RPMI7951 (cell line): ENCODE measurements around the gene OR52E5. TPM values are rescaled to one million over a fixed set of nuclear protein-coding genes. Genes with fewer than 3 reads are reported as not detected.

ENCODE experiments used
- DNase-seq: peaks from one replicate; pipeline ENCODE4 v3.0.0-alpha.2; 2012; ENCODE audit warnings: low read depth
- total RNA-seq: library from RNA; depleted of rRNA; stranded (reverse); fragments of >200 nt; shearing (Covaris generic); gene quantifications from 2 replicates; pipeline ENCODE4 v1.2.3, GENCODE V29; 2014; rRNA removed

The OR52E5 gene
- total RNA-seq, 1 experiment from 2014 or later, result not detected

GRCh38 chr11:5933116-5933515, 40.1 kb downstream of the OR52E5 start:
- DNase-seq, result no peak

GRCh38 chr11:5937868-5938602, 45.0 kb downstream of the OR52E5 start:
- DNase-seq, result no peak

GRCh38 chr11:5938603-5938965, 45.6 kb downstream of the OR52E5 start:
- DNase-seq, result no peak

DNA sequence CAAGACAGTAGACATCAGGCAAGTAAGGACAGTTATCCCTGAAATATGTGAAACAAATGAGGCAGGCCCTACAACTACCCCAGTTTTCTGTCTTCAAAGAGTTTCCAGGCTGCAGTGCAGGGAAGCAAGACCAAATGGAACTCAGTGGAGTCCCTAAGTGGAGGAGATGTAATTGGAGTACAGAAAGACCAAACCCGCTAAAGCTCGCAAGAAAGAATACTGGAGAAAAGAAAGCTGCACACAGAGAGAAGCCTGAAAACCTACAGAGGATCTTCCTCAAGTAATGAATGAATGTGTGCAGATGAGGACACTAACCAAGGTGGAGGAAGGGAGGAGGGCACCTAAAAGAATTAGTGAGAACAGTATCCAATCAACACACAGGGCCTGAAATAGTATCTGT, 47.7 kb downstream of the OR52E5 start:
- no peak for DNase-seq

- no peak for DNase-seq
These were observed 48.9 kb downstream of the OR52E5 start, which contains the start of gene OR56A3 for GRCh38 chr11:5941951-5942350. TSS of gene OR56A3 (plus strand) at chr11:5942251. CDS start at chr11:5947347, 5,096 bp downstream.

Other genes starting within 250 kb of the OR52E5 start
- gene TRIM5, start 208.1 kb upstream of the OR52E5 start, total RNA-seq, result 14.8 and 17.8 TPM in 2 replicates
- gene TRIM22, start 203.4 kb upstream of the OR52E5 start, total RNA-seq, result 5.5 and 10.1 TPM in 2 replicates
- not detected in 2 replicates for gene OR56B1, start 156.8 kb upstream of the OR52E5 start, total RNA-seq
- not detected in 2 replicates for gene OR52N4, start 139.0 kb upstream of the OR52E5 start, total RNA-seq
- gene OR52N5, start 109.9 kb upstream of the OR52E5 start, total RNA-seq, result not detected in 2 replicates
- not detected in 2 replicates for gene OR52N1, start 101.9 kb upstream of the OR52E5 start, total RNA-seq
- not detected in 2 replicates for gene OR52N2, start 84.3 kb upstream of the OR52E5 start, total RNA-seq
- gene OR52E6, start 51.3 kb upstream of the OR52E5 start, total RNA-seq, result not detected in 2 replicates
- not detected in 2 replicates for gene OR52E8, start 35.5 kb upstream of the OR52E5 start, total RNA-seq
- gene OR52E4, start 12.6 kb upstream of the OR52E5 start, total RNA-seq, result not detected in 2 replicates
- not detected in 2 replicates for gene OR56A3, start 49.0 kb downstream of the OR52E5 start, total RNA-seq
- not detected in 2 replicates for gene OR56A5, start 75.3 kb downstream of the OR52E5 start, total RNA-seq
- gene OR52L1, start 93.8 kb downstream of the OR52E5 start, total RNA-seq, result not detected in 2 replicates
- not detected in 2 replicates for gene OR56A4, start 113.7 kb downstream of the OR52E5 start, total RNA-seq
- not detected in 2 replicates for gene OR56A1, start 137.6 kb downstream of the OR52E5 start, total RNA-seq
- not detected in 2 replicates for gene OR56B4, start 214.5 kb downstream of the OR52E5 start, total RNA-seq